Cerebellar cortex (tissue), 1 donor: Measurements from ENCODE around the gene HSFX3.
"Not testable (repeated sequence)": the region's sequence is repeated elsewhere in the genome, so short reads cannot be mapped to it uniquely, and the experiment has no call there.

ENCODE experiments used
- DNase-seq: peaks from one replicate; pipeline ENCODE4 v3.0.0-alpha.2; 2015; ENCODE audit warnings: low spot score

Gene HSFX3

GRCh38 chrX:149545545-149546543, 3.9 kb downstream of the HSFX3 start:
- DNase-seq = not testable (repeated sequence)

GRCh38 chrX:149541521-149542047, 8.1 kb downstream of the HSFX3 start:
- DNase-seq = no peak

- peak; percentile 97 for DNase-seq
Observed at GRCh38 chrX:149540621-149541520, 8.9 kb downstream of the HSFX3 start, which contains the start of gene EOLA1. TSS of gene EOLA1 (plus strand) at chrX:149541012. CDS start at chrX:149545631, 4,619 bp downstream.

- peak; percentile 89 for DNase-seq
Observed at GRCh38 chrX:149540131-149540620, 9.5 kb downstream of the HSFX3 start.

GRCh38 chrX:149539283-149540130, 10.2 kb downstream of the HSFX3 start:
- DNase-seq = peak; percentile 85

GRCh38 chrX:149537474-149537873, 12.2 kb downstream of the HSFX3 start:
- not testable (repeated sequence) for DNase-seq

GRCh38 chrX:149534926-149535602, 14.7 kb downstream of the HSFX3 start:
- DNase-seq = not testable (repeated sequence)

GRCh38 chrX:149533999-149534398, 15.7 kb downstream of the HSFX3 start:
- not testable (repeated sequence) for DNase-seq

- DNase-seq = not testable (repeated sequence)
Observed at GRCh38 chrX:149532868-149533267, 16.9 kb downstream of the HSFX3 start.

GRCh38 chrX:149531599-149531998, 18.1 kb downstream of the HSFX3 start:
- no peak for DNase-seq

- DNase-seq = no peak
Observed at GRCh38 chrX:149528381-149528780, 21.3 kb downstream of the HSFX3 start.

- DNase-seq = peak; percentile 46
Observed at GRCh38 chrX:149527705-149528104, 22.0 kb downstream of the HSFX3 start.

- not testable (repeated sequence) for DNase-seq
Observed at GRCh38 chrX:149526318-149527033, 23.2 kb downstream of the HSFX3 start.

- DNase-seq = not testable (repeated sequence)
Observed at GRCh38 chrX:149525903-149526302, 23.8 kb downstream of the HSFX3 start.

- DNase-seq = peak; percentile 15
Observed at GRCh38 chrX:149525389-149525788, 24.3 kb downstream of the HSFX3 start.

- DNase-seq = no peak
Observed at GRCh38 chrX:149522916-149523315, 26.8 kb downstream of the HSFX3 start.

- DNase-seq = no peak
Observed at GRCh38 chrX:149521438-149521837, 28.3 kb downstream of the HSFX3 start.

- not testable (repeated sequence) for DNase-seq
Observed at GRCh38 chrX:149520636-149521277, 29.0 kb downstream of the HSFX3 start.

- DNase-seq = no peak
Observed at GRCh38 chrX:149518236-149518635, 31.5 kb downstream of the HSFX3 start.
